OCI-LY7 (cell line): Measurements from ENCODE around the gene DEGS2. TPM values are rescaled to one million over a fixed set of nuclear protein-coding genes. Genes with fewer than 3 reads are reported as not detected.

Experiments used
- BruUV-seq: library from RNA; stranded (reverse); fragments of 400-500 nt; replicated peaks from 2 replicates; lab custom pipeline; 2021; lab: Mats Ljungman, UMichigan
- CTCF ChIA-PET: fragments of 300-600 bp; sonication (Branson Sonifier 250); formaldehyde crosslinking; loops from one replicate; lab custom pipeline; 2022; ENCODE audit warnings: antibody characterized with exemption; ENCODE audit not compliant: unreplicated experiment; lab: Charles Lee
- POLR2A ChIA-PET: fragments of 300-600 bp; sonication (Branson Sonifier 250); formaldehyde crosslinking; loops from one replicate; lab custom pipeline; 2022; ENCODE audit warnings: antibody characterized with exemption; lab: Charles Lee
- DNase-seq: peaks from one replicate; pipeline ENCODE4 v3.0.0-alpha.2; 2015; ENCODE audit warnings: low spot score
- H2AFZ ChIP-seq: fragments of 200-600 bp; sonication (generic), shearing (Covaris generic); 2 replicates; pipeline ENCODE4 v1.6.1; 2014; ENCODE audit warnings: mild to moderate bottlenecking, antibody characterized with exemption, low read length, moderate library complexity
- H3K27ac ChIP-seq: fragments of 200-600 bp; sonication (generic); 2 replicates; pipeline ENCODE4 v1.5.1; 2014; ENCODE audit warnings: mixed run types, low read depth, mild to moderate bottlenecking, moderate library complexity, low read length, inconsistent platforms; ENCODE audit not compliant: poor library complexity, severe bottlenecking
- H3K36me3 ChIP-seq: fragments of 200-600 bp; sonication (generic); 2 replicates; pipeline ENCODE4 v1.6.1; 2014; ENCODE audit warnings: mild to moderate bottlenecking, antibody characterized with exemption, low read length, moderate library complexity, mixed read lengths; ENCODE audit not compliant: insufficient read depth
- H3K4me1 ChIP-seq: fragments of 200-600 bp; sonication (generic); 2 replicates; pipeline ENCODE4 v1.5.1; 2014; ENCODE audit warnings: mild to moderate bottlenecking, low read length; ENCODE audit not compliant: insufficient read depth, poor library complexity, severe bottlenecking
- H3K4me2 ChIP-seq: fragments of 200-600 bp; sonication (generic); 2 replicates; pipeline ENCODE4 v1.6.1; 2014; ENCODE audit warnings: mild to moderate bottlenecking, low read length
- H3K4me3 ChIP-seq: fragments of 200-600 bp; sonication (generic); 2 replicates; pipeline ENCODE4 v1.5.1; 2014; ENCODE audit warnings: mild to moderate bottlenecking, low read depth, low read length; ENCODE audit not compliant: poor library complexity, severe bottlenecking
- H3K79me2 ChIP-seq: fragments of 200-600 bp; sonication (generic); 2 replicates; pipeline ENCODE4 v1.6.1; 2016; ENCODE audit warnings: low read depth, mild to moderate bottlenecking, low read length, moderate library complexity, mixed read lengths; ENCODE audit not compliant: insufficient read depth
- H3K9me2 ChIP-seq: fragments of 200-600 bp; sonication (generic); 2 replicates; pipeline ENCODE4 v1.6.1; 2016; ENCODE audit warnings: mild to moderate bottlenecking, low read length, mixed read lengths; ENCODE audit not compliant: insufficient read depth
- H3K9me3 ChIP-seq: fragments of 200-600 bp; sonication (generic); 2 replicates; pipeline ENCODE4 v1.6.1; 2014; ENCODE audit warnings: mild to moderate bottlenecking, mixed run types, low read length, mixed read lengths
- H4K20me1 ChIP-seq: fragments of 200-600 bp; sonication (generic); 2 replicates; pipeline ENCODE4 v1.6.1; 2014; ENCODE audit warnings: mild to moderate bottlenecking, antibody characterized with exemption, low read length, moderate library complexity, mixed read lengths; ENCODE audit not compliant: insufficient read depth
- EZH2phosphoT487 ChIP-seq: fragments of 200-600 bp; sonication (generic); IDR thresholded peaks from 2 replicates; pipeline ENCODE4 v1.6.1; 2018; ENCODE audit warnings: low read depth, borderline replicate concordance, mild to moderate bottlenecking, mixed run types, antibody characterized with exemption, low read length, moderate library complexity, mixed read lengths
- intact Hi-C: fragments of 100-400 bp; cut with micrococcal nuclease; formaldehyde crosslinking; loops from one replicate; pipeline ENCODE4 v1.10.0; 2022; ENCODE audit not compliant: unreplicated experiment
- total RNA-seq, 2 experiments: library from RNA; depleted of rRNA in 1 of 2; stranded (reverse); fragments of >200 nt in 1 of 2; shearing (Covaris generic) in 1 of 2; gene quantifications; 2 replicates each; pipeline ENCODE4 v1.2.3, GENCODE V29; 2014 to 2022
- TF ChIP-seq, protein P1 (sequence below): fragments of 200-600 bp; sonication (generic); conservative IDR thresholded peaks from 2 replicates; pipeline ENCODE4 v1.5.1; 2014; ENCODE audit warnings: mild to moderate bottlenecking, antibody characterized with exemption, low read length, moderate library complexity, mixed read lengths

DEGS2 gene
- total RNA-seq, 2 experiments from 2014 or later: 8.3 to 14.6 TPM

DNA sequence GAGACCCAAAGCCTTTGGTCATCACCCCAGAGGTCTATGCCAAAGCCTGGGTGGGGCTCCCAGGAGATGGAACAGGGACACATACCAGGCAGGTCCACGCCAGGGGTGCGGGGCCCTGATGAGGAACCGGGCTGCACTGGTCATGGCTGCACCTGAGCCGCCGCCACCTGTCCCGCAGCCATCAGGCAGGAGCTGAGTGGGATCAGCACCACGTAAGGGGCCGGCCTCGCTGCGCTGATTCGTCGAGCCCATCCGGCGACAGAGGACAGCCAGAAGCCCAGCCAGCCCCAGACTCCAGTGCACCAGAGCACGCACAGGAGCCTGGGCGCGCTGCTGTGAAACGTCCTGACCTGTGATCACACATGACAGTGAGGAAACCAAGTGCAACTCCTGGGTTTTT is 15.9 kb downstream of the DEGS2 start:
- ChIA-PET CTCF (no interaction called here), POLR2A (no interaction called here)
- no peak overlapping the region for H3K4me2 ChIP-seq
- no peak for DNase-seq
- no peaks in the 10 kb centered on the region for H3K9me2 ChIP-seq
- TF ChIP-seq, protein P1, sequence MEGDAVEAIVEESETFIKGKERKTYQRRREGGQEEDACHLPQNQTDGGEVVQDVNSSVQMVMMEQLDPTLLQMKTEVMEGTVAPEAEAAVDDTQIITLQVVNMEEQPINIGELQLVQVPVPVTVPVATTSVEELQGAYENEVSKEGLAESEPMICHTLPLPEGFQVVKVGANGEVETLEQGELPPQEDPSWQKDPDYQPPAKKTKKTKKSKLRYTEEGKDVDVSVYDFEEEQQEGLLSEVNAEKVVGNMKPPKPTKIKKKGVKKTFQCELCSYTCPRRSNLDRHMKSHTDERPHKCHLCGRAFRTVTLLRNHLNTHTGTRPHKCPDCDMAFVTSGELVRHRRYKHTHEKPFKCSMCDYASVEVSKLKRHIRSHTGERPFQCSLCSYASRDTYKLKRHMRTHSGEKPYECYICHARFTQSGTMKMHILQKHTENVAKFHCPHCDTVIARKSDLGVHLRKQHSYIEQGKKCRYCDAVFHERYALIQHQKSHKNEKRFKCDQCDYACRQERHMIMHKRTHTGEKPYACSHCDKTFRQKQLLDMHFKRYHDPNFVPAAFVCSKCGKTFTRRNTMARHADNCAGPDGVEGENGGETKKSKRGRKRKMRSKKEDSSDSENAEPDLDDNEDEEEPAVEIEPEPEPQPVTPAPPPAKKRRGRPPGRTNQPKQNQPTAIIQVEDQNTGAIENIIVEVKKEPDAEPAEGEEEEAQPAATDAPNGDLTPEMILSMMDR: no peak
- no peak for TF ChIP-seq EZH2phosphoT487
- H3K27ac ChIP-seq: no peak overlapping the region
- peaks cover 22% of the 10 kb centered on the region for H3K4me1 ChIP-seq
- H4K20me1 ChIP-seq: no peaks in the 10 kb centered on the region
- BruUV-seq: no TSS peak
- peaks cover 19% of the 10 kb centered on the region; the same call in 1 of the 2 replicates for H3K36me3 ChIP-seq
- no peaks in the 10 kb centered on the region for H3K79me2 ChIP-seq
- H3K4me3 ChIP-seq: no peak overlapping the region
- H3K9me3 ChIP-seq: no peaks in the 10 kb centered on the region
- H2AFZ ChIP-seq: no peak overlapping the region
- intact Hi-C loops: no loop called here

DNA sequence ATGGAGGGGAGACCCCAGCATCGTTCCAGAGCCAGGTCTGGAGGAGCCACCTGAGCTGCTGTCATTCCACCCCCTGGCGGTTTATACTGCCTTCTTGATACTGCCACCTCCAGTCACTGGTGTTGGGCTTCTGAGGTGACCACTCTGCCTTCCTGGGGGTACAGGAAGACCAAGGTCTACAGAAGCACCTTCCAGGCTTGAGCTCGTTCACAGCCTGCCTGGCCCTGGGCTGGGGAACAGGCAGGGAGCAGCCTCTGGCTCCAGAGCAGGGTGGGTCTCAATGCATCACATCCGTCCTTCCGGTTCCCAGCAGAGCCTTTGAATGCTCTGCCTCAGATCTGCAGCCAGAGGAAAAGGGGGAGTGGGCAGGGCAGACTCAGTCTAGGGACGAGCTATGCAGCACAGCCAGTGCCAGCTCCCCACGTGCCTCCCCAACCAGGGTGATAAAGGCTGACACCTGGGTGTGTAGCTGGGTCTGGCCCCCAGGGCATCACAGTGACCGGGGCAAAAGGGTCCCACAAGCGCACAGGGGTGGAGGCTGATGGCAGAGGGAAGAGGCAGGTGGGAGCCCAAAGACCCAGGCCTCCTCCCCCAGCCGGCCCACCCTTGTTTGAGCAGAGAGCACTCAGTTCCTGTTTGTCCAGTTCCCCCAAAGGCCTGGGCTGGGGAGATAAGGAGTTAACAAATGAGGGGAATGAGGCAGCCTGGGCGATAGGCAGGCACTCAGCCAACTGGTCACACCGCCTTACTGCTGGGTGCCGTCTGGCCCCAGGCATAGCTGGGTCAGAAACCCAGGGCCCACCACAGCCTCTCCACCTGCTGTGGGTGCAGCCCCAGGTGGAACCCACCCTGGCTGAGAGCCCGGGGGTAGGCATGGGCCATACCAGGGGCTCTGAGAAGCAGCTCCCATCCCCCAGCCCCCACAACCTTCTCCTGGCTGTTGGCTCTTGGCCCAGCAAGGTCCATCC is 17.1 kb downstream of the DEGS2 start:
- POLR2A ChIA-PET: interaction anchor here (0.7 kb wide), 1 partner anchor 14 kb away, joined by 3 read pairs; no protein-coding TSS in a partner anchor
- CTCF ChIA-PET: interaction anchor here (1.2 kb wide), 1 partner anchor 15 kb away, joined by 4 read pairs; no protein-coding TSS in a partner anchor
- H4K20me1 ChIP-seq: no peaks in the 10 kb centered on the region
- no peaks in the 10 kb centered on the region for H3K9me2 ChIP-seq
- H3K4me2 ChIP-seq: no peak overlapping the region
- no peaks in the 10 kb centered on the region for H3K79me2 ChIP-seq
- DNase-seq: no peak
- peaks cover 11% of the 10 kb centered on the region for H3K4me1 ChIP-seq
- no peaks in the 10 kb centered on the region for H3K9me3 ChIP-seq
- no peak overlapping the region for H3K27ac ChIP-seq
- H2AFZ ChIP-seq: no peak overlapping the region
- no TSS peak for BruUV-seq
- H3K36me3 ChIP-seq: peaks cover 29% of the 10 kb centered on the region; the same call in 1 of the 2 replicates
- no peak for TF ChIP-seq EZH2phosphoT487
- TF ChIP-seq, protein P1: no peak
- intact Hi-C loops: no loop called here
- H3K4me3 ChIP-seq: no peak overlapping the region

DNA sequence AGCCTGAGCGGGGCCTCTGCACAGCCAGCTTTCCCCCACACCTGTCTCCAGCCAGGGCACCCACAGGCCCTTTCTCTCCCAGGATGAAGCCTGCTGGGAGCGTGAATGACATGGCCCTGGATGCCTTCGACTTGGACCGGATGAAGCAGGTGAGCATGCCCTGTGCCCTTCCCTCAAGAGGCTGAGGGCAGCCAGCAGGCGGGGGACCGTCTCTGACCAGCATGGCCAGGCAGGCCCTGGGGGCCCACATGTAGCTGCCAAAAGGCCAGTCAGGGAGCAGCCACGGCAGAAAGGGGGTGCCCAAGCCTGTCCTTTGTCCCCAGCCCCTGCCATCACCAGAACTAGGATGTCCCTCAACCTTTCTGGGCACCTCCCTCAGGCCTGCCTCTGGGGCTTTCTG is 18.3 kb downstream of the DEGS2 start:
- Histone ChIP-seq H3K36me3 (peaks cover 32% of the 10 kb centered on the region; the same call in 1 of the 2 replicates), H3K4me2 (no peak overlapping the region), H3K9me3 (no peaks in the 10 kb centered on the region), H3K4me3 (no peak overlapping the region), H3K79me2 (no peaks in the 10 kb centered on the region), H3K27ac (no peak overlapping the region), H3K4me1 (no peaks in the 10 kb centered on the region), H3K9me2 (no peaks in the 10 kb centered on the region), H4K20me1 (no peaks in the 10 kb centered on the region), H2AFZ (no peak overlapping the region)
- no peak for DNase-seq
- POLR2A ChIA-PET: no interaction called here
- no TSS peak for BruUV-seq
- CTCF ChIA-PET: interaction anchor here (1.2 kb wide), 1 partner anchor 16 kb away, joined by 4 read pairs; no protein-coding TSS in a partner anchor
- TF ChIP-seq EZH2phosphoT487: no peak
- TF ChIP-seq, protein P1: no peak
- intact Hi-C loops: no loop called here
